Stomach (tissue), 9 donors: ENCODE results near the gene GMDS. TPM values are rescaled to one million over a fixed set of nuclear protein-coding genes. Genes with fewer than 3 reads are reported as not detected.

Experiments used
- DNase-seq, 2 donors: peaks; one replicate each; pipeline versions ENCODE4 v3.0.0 to v3.0.0-alpha.2; 2013 to 2019
- H3K27ac ChIP-seq, 5 donors: fragments of 200-600 bp in 4 of 5; sonication (generic) in 4 of 5; one replicate each; pipeline ENCODE4 v1.5.1; 2013 to 2019; ENCODE audit warnings: mild to moderate bottlenecking in 1 of 5, moderate library complexity in 1 of 5
- H3K27me3 ChIP-seq, 3 donors: fragments of 200-600 bp; sonication (generic); one replicate each; pipeline ENCODE4 v1.5.1; 2017 to 2019; ENCODE audit warnings: mixed run types in 1 of 3
- H3K36me3 ChIP-seq, 4 donors: fragments of 200-600 bp; sonication (generic); 1 replicate in 3 of 4; 2 replicates in 1 of 4; pipeline ENCODE4 v1.5.1; 2016 to 2019
- H3K4me1 ChIP-seq, 4 donors: fragments of 200-600 bp; sonication (generic); one replicate each; pipeline ENCODE4 v1.5.1; 2016 to 2019
- H3K4me3 ChIP-seq, 4 donors: fragments of 200-600 bp; sonication (generic) in 3 of 4; one replicate each; pipeline ENCODE4 v1.5.1; 2016 to 2019; ENCODE audit warnings: mild to moderate bottlenecking in 1 of 4
- H3K9me3 ChIP-seq, 4 donors: fragments of 200-600 bp; sonication (generic); one replicate each; pipeline ENCODE4 v1.5.1; 2016 to 2019
- CTCF ChIP-seq, 7 experiments: fragments of 450-650 bp in 4 of 7; fragments of 200-600 bp in 3 of 7; sonication (generic) in 3 of 7; IDR thresholded peaks; one replicate each; pipeline ENCODE4 v1.5.1; 2016 to 2019; ENCODE audit warnings: antibody characterized with exemption in 7 of 7, control low read depth in 2 of 7, mild to moderate bottlenecking in 1 of 7
- EP300 ChIP-seq: sonication (generic); formaldehyde crosslinking; IDR thresholded peaks from one replicate; pipeline ENCODE4 v1.6.1; 2017; ENCODE audit warnings: antibody characterized with exemption
- POLR2A ChIP-seq, 4 donors: fragments of 450-650 bp; IDR thresholded peaks; one replicate each; pipeline ENCODE4 v1.6.1; 2016; ENCODE audit warnings: antibody characterized with exemption in 4 of 4, control low read depth in 2 of 4, mild to moderate bottlenecking in 1 of 4, moderate library complexity in 1 of 4
- POLR2AphosphoS5 ChIP-seq, 3 donors: sonication (generic); formaldehyde crosslinking; IDR thresholded peaks; one replicate each; pipeline ENCODE4 v1.6.1; 2016; ENCODE audit warnings: antibody characterized with exemption in 3 of 3
- WGBS, 5 donors: extraction: QIAGEN DNeasy Blood & Tissue Kit in 3 of 5; methylation state at CpG; one replicate each; pipeline versions ENCODE4 v1.1.5 to v1.1.7; 2013 to 2018; 5-methylcytosine and 5-hydroxymethylcytosine counted together
- intact Hi-C: fragments of 100-400 bp; cut with DNase I; formaldehyde crosslinking; loops from one replicate; pipeline ENCODE4 v1.15.1; 2023; ENCODE audit warnings: low total_unique reads
- polyA plus RNA-seq, 3 donors: library from polyadenylated mRNA; stranded (reverse); fragments of 200-250 nt; gene quantifications; one replicate each; pipeline ENCODE4 v1.2.3, GENCODE V29; 2013
- total RNA-seq, 5 donors: library from RNA; depleted of rRNA; stranded (reverse); fragments of >200 nt; gene quantifications; one replicate each; pipeline versions ENCODE4 v1.1.0 to v1.2.3, GENCODE V29; 2014 to 2016
- donor health status: healthy with polysubstance abuse.
- donor health status: Bipolar disorder and iron deficiency.
- donor health status: healthy.

GMDS gene
- total and polyA plus RNA-seq, 8 donors = 83.7 to 262 (median 121) TPM

DNA sequence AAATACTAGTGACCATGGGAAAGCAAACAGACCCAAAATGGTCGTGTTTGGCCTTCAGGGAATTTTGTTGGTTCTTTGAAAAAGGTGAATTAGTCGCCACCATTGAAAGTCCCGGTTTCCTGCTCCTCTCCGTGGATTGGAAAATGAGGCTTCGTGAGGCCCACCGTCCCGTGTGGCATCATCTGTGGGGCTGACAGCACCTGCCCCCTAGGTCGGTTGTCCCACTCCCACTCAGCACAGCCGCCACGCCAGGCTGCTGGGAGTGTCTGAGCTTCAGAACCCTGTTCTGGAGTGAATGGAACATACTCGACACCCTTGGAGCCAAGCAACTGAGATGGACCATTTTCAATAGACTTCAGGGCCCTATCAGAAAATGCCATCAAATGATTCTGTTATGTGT lies 668.7 kb downstream of the GMDS start:
- Histone ChIP-seq H3K27me3 (peaks cover 0 to 16% (median 0%) of the 10 kb centered on the region in 3 donors), H3K36me3 (no peaks in the 10 kb centered on the region), H3K4me1 (peaks cover 0 to 8% (median 0%) of the 10 kb centered on the region in 4 donors), H3K27ac (no peak overlapping the region), H3K9me3 (peaks cover 0 to 5% (median 2%) of the 10 kb centered on the region in 4 donors), H3K4me3 (no peak overlapping the region)
- TF ChIP-seq POLR2AphosphoS5 (IDR thresholded peaks at IDR 0.05) (no peak), EP300 (no peak), CTCF (IDR thresholded peaks at IDR 0.05) (no peak), POLR2A (IDR thresholded peaks at IDR 0.05) (no peak)
- no peak for DNase-seq
- WGBS, 5 donors = 90 to 95% (median 93%) methylated on average over 11 of the region's 11 CpGs
- intact Hi-C loops = no loop called here

DNA sequence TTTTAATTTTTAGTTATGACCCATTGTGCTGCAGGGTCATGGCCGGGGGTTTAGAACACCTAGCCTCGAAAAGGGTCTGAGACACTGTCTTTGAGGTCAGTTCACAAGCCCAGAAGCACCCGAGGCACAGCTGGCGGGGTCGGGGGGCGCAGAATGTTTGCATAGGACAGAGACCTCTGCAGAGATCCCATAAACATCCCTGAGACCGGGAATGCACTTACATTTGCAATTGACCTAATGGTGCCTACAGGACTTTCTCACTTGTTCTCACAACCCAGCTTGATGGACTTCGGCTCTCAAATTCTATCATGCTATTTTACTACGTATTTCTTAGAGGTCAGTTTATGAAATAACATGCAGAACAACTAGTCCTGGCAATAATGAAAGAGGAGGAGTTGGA lies 669.2 kb downstream of the GMDS start:
- 72 to 85% (median 78%) methylated on average over 9 of the region's 9 CpGs for WGBS, 5 donors
- Histone ChIP-seq H3K9me3 (peaks cover 0 to 9% (median 7%) of the 10 kb centered on the region in 4 donors), H3K27me3 (peaks cover 0 to 13% (median 0%) of the 10 kb centered on the region in 3 donors), H3K4me1 (peaks cover 0 to 8% (median 0%) of the 10 kb centered on the region in 4 donors), H3K36me3 (no peaks in the 10 kb centered on the region), H3K27ac (peak overlapping the region in 1 of 5 donors; percentile 66), H3K4me3 (no peak overlapping the region)
- DNase-seq = no peak
- TF ChIP-seq POLR2A (IDR thresholded peaks at IDR 0.05) (no peak), EP300 (no peak), POLR2AphosphoS5 (IDR thresholded peaks at IDR 0.05) (no peak), CTCF (IDR thresholded peaks at IDR 0.05) (no peak)
- intact Hi-C loops = no loop called here

GRCh38 chr6:1575210-1576041 lies 670.0 kb downstream of the GMDS start:
- DNase-seq = peak in 1 of 2 donors; percentile 71
- peak overlapping the region in 2 of 4 donors; percentile 7 to 9 for H3K4me3 ChIP-seq
- peaks cover 0 to 14% (median 13%) of the 10 kb centered on the region in 4 donors for H3K9me3 ChIP-seq
- peak overlapping the region in 2 of 5 donors; percentile 49 to 66 for H3K27ac ChIP-seq
- intact Hi-C loops = no loop called here
- no peak for TF ChIP-seq POLR2A (IDR thresholded peaks at IDR 0.05)
- no peak for TF ChIP-seq POLR2AphosphoS5 (IDR thresholded peaks at IDR 0.05)
- no peak for TF ChIP-seq EP300
- no peak for TF ChIP-seq CTCF (IDR thresholded peaks at IDR 0.05)
- 55 to 66% (median 60%) methylated on average over 14 to 16 of the region's 16 CpGs for WGBS, 5 donors
- peaks cover 0 to 8% (median 0%) of the 10 kb centered on the region in 4 donors for H3K4me1 ChIP-seq
- peaks cover 0 to 6% (median 0%) of the 10 kb centered on the region in 3 donors for H3K27me3 ChIP-seq
- H3K36me3 ChIP-seq = no peaks in the 10 kb centered on the region

- TF ChIP-seq POLR2A (IDR thresholded peaks at IDR 0.05) (no peak), CTCF (IDR thresholded peaks at IDR 0.05) (no peak), EP300 (no peak), POLR2AphosphoS5 (IDR thresholded peaks at IDR 0.05) (no peak)
- no peak overlapping the region for H3K4me3 ChIP-seq
- H3K36me3 ChIP-seq = no peaks in the 10 kb centered on the region
- H3K27ac ChIP-seq = peak overlapping the region in 1 of 5 donors; percentile 66
- peaks cover 0 to 8% (median 0%) of the 10 kb centered on the region in 4 donors for H3K4me1 ChIP-seq
- intact Hi-C loops = no loop called here
- 74 to 79% (median 75%) methylated on average over 6 of the region's 6 CpGs for WGBS, 5 donors
- H3K9me3 ChIP-seq = peaks cover 0 to 20% (median 15%) of the 10 kb centered on the region in 4 donors
- DNase-seq = no peak
- H3K27me3 ChIP-seq = peaks cover 0 to 6% (median 0%) of the 10 kb centered on the region in 3 donors
These were observed 670.6 kb downstream of the GMDS start for GRCh38 chr6:1574890-1575209.
